ENCODE data around the gene FRMD7. TPM values are rescaled to one million over a fixed set of nuclear protein-coding genes. Genes with fewer than 3 reads are reported as not detected.
"Not testable (repeated sequence)": the region's sequence is repeated elsewhere in the genome, so short reads cannot be mapped to it uniquely, and the experiment has no call there.

The FRMD7 gene
- total RNA-seq, 1 experiment from 2014 or later: not detected

GRCh38 chrX:132092439-132093065 is 35.3 kb downstream of the FRMD7 start:
- DNase-seq (ENCODE audit: low spot score): peak; percentile 46

GRCh38 chrX:132090403-132091159 is 37.2 kb downstream of the FRMD7 start:
- no peak for DNase-seq (ENCODE audit: low spot score)

- DNase-seq (ENCODE audit: low spot score): no peak
These were observed 39.0 kb downstream of the FRMD7 start for GRCh38 chrX:132088864-132089263.

GRCh38 chrX:132086672-132087071 is 41.1 kb downstream of the FRMD7 start:
- no peak for DNase-seq (ENCODE audit: low spot score)

DNA sequence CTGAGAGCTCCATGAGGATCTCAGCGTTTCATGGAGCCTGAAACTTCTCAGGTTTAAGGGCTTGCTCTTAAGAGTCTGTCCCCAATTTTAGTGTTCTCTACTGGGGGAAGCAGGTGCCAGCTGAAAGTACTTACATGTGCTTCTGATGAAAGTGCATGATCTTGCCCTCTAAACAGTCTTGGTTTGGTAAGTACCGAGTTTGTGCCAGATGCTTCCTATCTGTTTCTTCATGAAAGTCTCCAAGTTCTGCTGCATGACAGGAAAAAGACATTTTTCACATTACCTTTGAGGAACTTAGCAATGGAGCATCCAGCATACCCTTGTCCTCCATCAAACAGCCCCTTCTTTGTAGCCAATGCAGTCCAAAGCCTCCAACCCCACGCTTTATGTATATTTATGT is 42.0 kb downstream of the FRMD7 start:
- no peak for DNase-seq (ENCODE audit: low spot score)

DNA sequence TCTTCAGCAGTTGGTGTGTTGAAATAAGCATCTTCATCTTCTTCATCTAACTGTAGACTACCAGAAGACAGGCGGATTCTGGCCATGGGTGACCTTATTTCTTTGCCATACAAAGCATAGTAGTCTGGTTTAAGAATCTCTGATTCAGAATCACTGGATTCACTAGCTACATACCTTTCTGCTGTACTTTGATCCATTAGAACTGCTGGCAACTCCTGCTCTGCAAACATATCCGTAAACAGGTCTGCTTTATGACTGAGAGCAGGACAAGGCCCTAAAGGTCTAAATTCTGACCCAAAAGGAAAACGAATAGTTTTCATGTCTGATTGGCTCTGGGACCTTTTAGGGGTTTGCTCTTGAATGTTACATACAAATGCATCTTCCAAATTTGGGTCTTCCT is 49.9 kb downstream of the FRMD7 start:
- no peak for DNase-seq (ENCODE audit: low spot score)

- DNase-seq (ENCODE audit: low spot score): no peak
These were observed 50.4 kb downstream of the FRMD7 start for GRCh38 chrX:132077414-132077813.

- DNase-seq (ENCODE audit: low spot score): no peak
These were observed 56.6 kb downstream of the FRMD7 start for GRCh38 chrX:132071254-132071653.

DNA sequence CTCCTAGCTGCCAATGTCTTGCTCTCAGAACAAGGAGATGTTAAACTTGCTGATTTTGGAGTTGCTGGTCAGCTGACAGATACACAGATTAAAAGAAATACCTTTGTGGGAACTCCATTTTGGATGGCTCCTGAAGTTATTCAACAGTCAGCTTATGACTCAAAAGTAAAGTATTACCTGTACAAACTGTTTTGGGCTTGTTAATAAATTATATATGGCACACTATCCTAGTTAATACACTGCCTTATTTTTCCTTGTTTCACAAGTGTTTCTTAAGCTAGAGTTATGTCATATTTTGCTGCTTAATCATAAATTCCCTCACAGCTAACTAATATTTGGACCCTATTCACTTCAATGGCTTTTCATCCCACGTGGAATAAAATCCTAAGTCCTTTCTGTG is 59.4 kb downstream of the FRMD7 start:
- no peak for DNase-seq (ENCODE audit: low spot score)

DNA sequence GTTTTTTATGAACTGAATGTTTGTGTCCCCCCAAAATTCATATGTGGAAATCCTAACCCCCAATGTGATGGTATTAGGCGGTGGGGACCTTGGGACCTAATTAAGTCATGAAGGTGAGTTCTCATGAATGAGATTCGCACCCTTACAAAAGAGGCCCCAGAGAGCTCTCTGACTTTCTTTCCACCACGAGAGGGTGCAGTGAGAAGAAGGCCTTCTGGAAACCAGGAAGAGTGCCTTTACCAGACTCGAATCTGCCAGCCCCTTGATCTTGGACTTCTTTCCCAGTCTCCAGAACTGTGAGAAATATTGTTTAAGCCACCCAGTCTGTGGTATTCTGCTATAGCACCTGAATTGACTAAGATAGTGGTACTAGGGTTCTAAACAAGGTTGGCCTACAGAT is 64.0 kb downstream of the FRMD7 start:
- DNase-seq (ENCODE audit: low spot score): no peak

DNA sequence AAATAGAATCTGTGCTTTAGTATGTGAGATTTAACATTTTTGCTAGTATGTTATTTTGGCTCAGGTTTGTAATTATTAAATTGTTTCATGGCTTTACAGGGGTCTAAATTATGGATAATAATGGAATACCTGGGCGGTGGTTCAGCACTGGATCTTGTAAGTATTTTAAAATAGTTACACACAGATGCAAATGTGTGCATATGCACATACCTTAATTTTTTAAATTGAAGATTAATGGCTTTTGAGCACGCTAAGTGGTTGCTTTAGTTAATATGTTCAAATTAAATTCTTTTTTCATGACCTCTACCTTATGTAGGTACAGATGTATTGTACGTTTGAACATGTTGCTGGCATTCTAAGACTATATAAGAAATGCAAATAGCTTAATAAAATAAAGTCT is 64.5 kb downstream of the FRMD7 start:
- DNase-seq (ENCODE audit: low spot score): no peak

GRCh38 chrX:132059973-132060540 is 67.8 kb downstream of the FRMD7 start:
- no peak for DNase-seq (ENCODE audit: low spot score)

GRCh38 chrX:132058975-132059374 is 68.8 kb downstream of the FRMD7 start:
- DNase-seq (ENCODE audit: low spot score): no peak

DNA sequence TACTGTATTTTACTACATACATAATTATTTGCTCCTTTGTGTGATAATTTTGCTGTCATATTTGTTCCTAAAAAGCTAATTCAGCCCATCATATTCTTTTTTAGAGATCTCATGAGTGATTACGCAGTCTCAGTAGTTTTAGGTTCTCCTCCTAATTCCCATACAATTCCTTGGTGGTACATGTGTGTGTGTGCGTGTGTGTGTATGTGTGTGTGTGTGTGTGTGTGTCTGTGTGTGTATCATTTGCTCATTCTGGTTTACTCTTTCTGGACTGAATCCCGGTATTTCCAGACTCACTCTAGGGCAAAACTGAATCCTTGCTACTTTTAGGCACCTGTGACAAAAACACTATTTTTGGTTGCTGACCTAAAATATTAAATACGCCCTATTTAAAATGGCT is 69.8 kb downstream of the FRMD7 start:
- no peak for DNase-seq (ENCODE audit: low spot score)

- not testable (repeated sequence) for DNase-seq (ENCODE audit: low spot score)
These were observed 76.0 kb downstream of the FRMD7 start for GRCh38 chrX:132051778-132052177.

DNA sequence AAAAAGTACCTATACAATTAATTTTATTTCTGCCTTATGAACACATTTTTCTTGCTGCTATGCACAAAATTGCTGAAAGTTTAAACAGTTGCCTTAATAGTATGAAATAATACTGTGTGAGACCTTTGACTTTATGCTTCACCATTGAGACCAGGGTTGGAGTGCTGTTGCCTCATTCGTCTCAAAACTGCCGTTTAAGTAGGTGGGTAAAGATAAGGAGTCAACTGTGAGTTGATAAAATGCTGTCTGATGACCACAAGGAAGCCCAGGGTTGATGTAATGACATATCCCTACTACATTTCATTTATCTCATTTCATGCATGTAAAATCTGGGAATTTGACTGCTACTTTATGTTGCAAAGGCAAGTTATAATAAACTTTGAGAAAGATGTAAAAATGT is 81.3 kb downstream of the FRMD7 start:
- no peak for DNase-seq (ENCODE audit: low spot score)

DNA sequence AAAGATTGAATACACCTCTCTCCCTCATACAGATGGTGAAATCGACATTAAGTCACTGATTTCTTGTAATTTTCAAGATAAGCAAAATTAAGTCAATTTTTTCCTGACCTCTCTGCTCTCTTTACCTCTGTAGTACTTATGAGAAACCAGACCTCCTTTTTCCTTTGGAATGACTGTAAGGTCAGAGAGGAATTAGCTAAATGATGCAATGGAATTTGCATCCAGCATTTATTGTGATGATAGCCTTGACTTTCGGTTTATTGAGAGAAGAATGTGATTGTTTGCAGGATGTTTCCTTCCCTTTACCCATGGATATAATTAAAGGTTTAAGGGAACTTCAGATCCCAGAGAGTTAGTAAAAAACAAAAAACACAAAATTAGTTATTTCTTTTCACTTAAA is 82.4 kb downstream of the FRMD7 start:
- no peak for DNase-seq (ENCODE audit: low spot score)

DNA sequence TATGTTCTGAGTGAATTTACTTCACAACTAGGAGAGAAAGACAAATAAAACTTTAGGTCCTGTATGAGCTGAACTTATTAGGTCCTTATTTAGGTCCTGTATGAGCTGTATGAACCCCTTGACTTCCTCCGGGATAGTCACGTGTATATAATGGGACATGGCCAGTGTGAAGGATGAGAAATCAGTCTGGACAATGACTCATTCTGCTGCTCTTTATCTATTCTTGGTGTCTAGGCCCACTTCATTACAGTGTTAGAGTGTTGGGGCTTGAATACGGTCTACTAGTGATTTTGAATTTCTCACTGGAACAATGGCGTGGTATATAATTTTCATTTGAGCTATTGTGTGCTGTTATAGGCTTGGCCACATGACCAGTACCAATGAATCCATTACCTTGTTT is 82.9 kb downstream of the FRMD7 start:
- no peak for DNase-seq (ENCODE audit: low spot score)

DNA sequence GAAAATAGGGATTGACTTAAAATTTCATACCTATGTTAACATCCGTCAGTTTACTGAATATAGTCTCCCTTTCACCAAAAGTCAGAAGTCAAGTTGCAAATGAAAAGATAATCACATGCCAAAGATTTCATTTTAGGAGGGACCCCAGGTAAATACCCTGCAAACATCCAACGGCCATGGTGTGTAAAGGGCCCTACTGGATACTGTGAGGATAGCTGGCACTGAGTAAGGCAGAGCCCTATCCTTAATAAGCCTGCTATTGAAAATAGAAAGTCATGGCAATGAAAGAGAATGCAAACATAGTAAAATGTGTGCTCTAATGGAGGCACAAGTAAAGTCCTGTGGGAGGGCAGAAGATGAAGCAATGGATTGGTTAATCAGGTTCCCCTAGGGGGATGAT is 83.8 kb downstream of the FRMD7 start:
- DNase-seq (ENCODE audit: low spot score): no peak

DNA sequence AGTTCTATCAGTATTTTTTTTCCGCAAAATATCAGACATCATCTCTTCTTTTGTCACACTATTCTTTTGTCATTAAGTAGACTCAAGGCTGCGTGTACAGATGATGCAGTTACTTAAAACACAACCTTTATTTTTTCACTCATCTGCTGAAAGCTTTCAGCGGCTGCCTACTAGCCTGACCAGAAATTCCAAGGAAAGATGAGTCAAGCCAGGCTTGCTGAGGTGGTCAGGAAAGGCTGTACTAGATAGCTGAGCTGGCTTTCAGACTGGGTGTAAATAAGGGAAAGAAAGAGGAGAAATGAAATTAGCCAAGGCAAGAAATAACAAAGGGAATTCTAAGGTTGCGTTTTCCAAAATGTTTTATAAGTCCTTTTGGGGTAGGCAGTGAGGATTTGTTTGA is 86.8 kb downstream of the FRMD7 start:
- no peak for DNase-seq (ENCODE audit: low spot score)

- no peak for DNase-seq (ENCODE audit: low spot score)
These were observed 87.8 kb downstream of the FRMD7 start for GRCh38 chrX:132040066-132040465.

DNA sequence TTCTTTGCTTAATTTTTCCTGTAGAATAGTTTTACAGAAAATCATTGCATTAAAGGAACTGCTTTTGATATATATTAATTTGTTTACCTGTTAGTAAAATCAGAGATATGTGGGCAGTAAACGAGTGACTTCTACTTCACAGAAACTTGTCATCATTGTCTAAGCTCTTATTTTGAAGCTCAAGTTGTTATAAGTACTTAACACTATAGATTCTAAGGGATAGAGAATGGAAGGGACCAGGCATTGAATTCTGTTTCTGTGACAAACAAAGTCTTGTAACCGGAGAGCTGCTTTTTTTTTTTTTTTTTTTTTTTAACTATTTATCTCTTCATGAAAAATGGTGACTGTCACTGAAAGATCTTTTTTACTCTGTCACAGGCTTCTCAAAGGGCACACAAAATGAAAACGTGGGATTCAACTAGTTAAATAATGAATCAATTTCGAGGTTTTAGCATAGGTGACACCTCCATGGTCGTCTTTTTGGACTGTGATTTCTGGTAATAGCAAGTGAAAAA is 90.3 kb downstream of the FRMD7 start:
- no peak for DNase-seq (ENCODE audit: low spot score)

- no peak for DNase-seq (ENCODE audit: low spot score)
These were observed 93.2 kb downstream of the FRMD7 start for GRCh38 chrX:132034648-132035047.

Measured in H4 (cell line).